Fibroblast of peridontal ligament (primary cell): Measurements from ENCODE around the gene PNKD.

Source experiments
- DNase-seq: peaks from one replicate; pipeline ENCODE4 v3.0.0-alpha.2; 2010; ENCODE audit errors: extremely low read depth

The PNKD gene

GRCh38 chr2:218374795-218375194 is 104.5 kb downstream of the PNKD start:
- no peak for DNase-seq

DNA sequence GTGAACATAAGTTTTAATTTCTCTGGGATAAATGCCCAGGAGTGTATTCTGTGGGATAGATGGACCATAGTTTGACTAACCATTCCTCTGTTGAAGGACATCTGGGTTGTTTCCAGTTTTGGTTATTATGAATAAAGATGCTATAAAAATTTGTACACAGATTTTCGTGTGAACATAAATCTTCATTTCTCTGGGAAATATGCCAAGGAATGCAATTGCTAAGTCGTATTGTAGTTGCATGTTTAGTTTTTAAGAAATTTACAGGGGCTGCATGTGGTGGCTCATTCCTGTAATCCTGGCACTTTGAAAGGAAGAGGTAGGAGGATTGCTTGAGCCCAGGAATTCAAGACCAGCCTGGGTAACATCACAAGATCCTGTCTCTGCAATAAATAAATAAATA is 104.9 kb downstream of the PNKD start:
- DNase-seq, result peak; percentile 58

GRCh38 chr2:218378053-218378452 is 107.7 kb downstream of the PNKD start:
- DNase-seq, result no peak

- DNase-seq, result no peak
These were observed 111.6 kb downstream of the PNKD start, which contains the start of gene SLC11A1 for GRCh38 chr2:218381916-218382366. Gene SLC11A1 (plus strand): TSS chr2:218382273. CDS start chr2:218382369, 96 bp downstream.

DNA sequence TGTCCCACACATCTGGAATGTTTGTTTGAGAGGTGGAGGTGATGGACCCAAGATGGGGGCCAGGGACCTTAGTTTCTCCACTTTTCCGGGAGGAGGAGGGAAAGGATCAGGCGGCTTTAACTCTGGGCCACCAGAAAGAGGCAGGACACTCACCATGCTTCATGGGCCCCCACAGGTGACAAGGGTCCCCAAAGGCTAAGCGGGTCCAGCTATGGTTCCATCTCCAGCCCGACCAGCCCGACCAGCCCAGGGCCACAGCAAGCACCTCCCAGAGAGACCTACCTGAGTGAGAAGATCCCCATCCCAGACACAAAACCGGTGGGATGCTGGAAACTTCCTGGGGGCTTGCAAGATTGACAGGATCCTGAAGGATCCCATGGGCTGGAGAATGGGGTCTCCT is 112.5 kb downstream of the PNKD start:
- no peak for DNase-seq

DNA sequence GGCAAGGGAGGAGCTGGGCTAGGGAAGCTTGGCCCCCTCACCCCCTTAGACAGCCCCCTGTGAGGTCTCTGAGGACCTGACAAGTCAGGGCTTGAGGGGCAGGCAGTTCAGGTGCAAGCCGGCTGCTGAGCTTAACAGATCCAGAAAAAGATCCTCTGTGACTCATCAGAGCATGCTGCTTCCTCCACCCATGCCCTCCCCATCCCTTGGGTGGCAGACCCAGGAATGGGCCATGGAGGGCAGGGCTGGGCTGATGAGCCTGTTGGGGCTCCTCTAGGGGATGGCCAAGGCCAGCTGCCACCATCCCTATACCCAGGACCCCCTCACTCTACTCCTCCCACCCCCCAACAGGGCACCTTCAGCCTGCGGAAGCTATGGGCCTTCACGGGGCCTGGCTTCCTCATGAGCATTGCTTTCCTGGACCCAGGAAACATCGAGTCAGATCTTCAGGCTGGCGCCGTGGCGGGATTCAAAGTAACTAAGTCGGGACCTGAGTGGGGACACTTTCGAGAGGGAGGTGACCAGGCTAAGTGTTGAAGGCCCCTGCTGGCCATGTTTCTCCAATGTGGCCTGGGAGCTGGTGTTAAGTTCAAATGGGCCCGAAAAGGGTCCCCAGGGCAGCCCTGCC is 113.7 kb downstream of the PNKD start:
- DNase-seq, result no peak

GRCh38 chr2:218384975-218385374 is 114.7 kb downstream of the PNKD start:
- no peak for DNase-seq

GRCh38 chr2:218386505-218387368 is 116.4 kb downstream of the PNKD start:
- no peak for DNase-seq

- peak; percentile 49 for DNase-seq
These were observed 117.3 kb downstream of the PNKD start for GRCh38 chr2:218387369-218388194.

GRCh38 chr2:218389333-218390150 is 119.2 kb downstream of the PNKD start:
- DNase-seq, result no peak

GRCh38 chr2:218391202-218391601 is 120.9 kb downstream of the PNKD start:
- DNase-seq, result no peak

DNA sequence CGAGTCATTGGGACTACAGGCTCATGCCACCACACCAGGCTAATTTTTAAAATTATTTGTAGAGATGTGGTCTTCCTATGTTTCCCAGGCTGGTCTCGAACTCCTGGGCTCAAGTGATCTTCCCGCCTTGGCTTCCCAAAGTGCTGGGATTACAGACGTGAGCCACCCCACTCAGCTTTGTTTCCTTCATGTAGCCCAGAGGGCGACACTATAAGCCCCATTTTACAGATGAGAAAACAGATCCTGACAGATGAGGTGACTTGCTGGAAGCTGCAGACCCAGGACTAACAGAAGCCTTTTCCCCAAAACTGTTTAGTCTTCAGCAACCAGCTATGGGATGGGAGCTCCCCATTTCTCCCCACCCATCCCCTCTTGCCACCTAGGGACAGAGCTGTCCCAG is 122.1 kb downstream of the PNKD start:
- DNase-seq, result no peak

- DNase-seq, result no peak
These were observed 122.7 kb downstream of the PNKD start for GRCh38 chr2:218392891-218393462.

DNA sequence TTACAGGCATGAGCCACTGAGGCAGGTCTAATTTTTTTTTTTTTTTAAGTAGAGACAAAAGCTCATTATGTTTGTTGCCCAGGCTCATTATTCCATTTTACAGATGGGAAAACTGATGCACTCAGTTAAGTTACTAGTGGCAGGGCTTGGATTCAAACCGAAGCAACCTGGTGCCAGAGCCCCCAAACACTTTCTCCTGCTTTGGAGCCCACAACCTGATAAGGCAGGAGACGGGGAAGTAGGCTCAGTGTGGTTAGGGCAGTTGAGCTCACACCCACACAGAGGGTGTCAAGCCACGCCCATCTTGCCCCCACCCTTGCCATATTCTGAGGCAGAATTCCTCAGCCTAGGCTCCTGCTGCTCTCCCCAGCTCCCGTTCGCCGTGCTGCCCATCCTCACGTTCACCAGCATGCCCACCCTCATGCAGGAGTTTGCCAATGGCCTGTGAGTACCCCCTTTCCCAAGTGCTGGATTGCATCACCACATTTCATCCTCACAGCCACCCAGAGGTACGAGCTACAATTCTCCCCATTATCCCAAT is 123.5 kb downstream of the PNKD start:
- DNase-seq, result no peak

- DNase-seq, result no peak
These were observed 124.2 kb downstream of the PNKD start for GRCh38 chr2:218394298-218395089.

- DNase-seq, result no peak
These were observed 124.7 kb downstream of the PNKD start for GRCh38 chr2:218395090-218395444.

- no peak for DNase-seq
These were observed 125.1 kb downstream of the PNKD start for GRCh38 chr2:218395456-218395825.

- DNase-seq, result peak; percentile 97
These were observed 125.7 kb downstream of the PNKD start for GRCh38 chr2:218395826-218396687.
